Nucleus accumbens (tissue), 56 donors: ENCODE measurements around the gene RCN2.

Experiments used
- DNase-seq, 56 donors: peaks; one replicate each; lab custom pipeline; 2025; lab: John Stamatoyannopoulos, UW

Gene RCN2

DNA sequence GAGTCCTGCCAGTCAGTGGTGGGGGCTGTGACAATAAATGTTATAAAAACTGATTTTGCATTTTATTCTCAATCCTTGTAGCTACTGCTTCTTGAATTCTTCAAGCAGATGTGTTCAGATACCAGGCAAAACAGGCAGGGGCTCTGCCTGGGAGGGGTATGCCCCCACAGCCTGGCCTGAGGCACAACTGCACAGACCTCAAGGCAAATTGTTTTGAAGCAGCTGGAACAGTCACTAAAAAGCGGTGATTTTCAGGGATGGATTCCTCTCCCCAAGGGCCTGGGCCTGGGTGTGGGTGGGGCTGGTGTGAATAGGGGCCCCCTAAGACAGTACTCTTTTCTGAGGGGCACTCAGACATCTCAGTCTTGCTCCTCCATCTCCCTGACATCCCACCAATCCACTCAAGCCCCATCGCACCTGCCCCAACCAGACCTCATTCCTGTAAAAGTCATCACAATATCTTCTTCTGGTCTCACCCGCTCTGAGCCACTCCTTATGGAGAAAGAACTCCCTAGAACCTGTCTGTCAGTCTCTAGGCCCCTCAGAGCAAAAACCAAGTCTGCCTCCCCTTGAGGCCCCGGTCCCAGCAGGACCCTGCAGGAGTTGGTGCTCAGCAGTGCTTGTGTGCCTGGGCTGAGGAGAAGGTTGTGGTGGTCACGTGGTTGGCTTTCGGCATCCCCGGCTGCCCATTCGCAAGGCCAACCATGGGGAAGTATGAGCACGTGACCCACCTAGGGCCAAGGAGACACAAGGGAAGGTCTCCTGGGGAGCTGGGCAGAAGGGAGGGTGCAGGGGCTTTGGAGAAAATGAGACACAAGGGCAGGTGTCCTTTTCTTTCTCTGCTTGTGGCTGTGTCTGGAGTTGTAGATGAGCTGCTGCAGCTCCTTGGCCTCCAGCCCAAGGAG, 60.4 kb downstream of the RCN2 start:
- peak in 4 of 56 donors; percentile 13 to 19 (median 16) for DNase-seq

DNA sequence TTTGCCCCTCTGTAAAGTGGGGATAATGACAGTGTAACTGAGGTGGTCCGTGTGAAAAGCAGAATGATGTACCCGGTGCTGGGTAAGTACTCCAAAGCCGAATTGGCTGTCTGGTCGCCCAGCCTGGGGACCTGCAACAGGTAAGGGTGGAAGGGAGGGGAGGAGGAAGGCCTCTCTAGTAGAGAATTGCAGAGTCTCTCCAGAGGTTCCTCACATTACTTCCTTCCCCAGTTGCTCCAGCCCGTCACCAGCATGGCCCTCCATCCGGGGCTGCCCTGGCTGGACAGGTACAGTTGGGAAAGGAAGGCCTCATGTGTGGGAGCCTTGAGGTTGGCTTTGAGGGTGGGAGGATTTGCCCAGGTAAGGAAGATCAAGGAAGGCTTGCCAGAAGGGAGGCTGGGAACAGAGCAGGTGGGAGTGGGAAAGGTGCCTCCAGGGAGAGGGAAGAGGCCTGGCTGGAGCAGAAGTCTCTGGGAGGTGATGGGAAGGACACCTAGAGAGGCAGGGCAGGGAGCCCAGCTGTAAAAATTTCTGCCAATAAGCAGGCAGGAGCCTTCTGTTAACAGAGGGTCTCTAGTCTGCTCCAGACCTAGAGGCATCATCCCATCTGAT, 61.7 kb downstream of the RCN2 start:
- no peak for DNase-seq

DNA sequence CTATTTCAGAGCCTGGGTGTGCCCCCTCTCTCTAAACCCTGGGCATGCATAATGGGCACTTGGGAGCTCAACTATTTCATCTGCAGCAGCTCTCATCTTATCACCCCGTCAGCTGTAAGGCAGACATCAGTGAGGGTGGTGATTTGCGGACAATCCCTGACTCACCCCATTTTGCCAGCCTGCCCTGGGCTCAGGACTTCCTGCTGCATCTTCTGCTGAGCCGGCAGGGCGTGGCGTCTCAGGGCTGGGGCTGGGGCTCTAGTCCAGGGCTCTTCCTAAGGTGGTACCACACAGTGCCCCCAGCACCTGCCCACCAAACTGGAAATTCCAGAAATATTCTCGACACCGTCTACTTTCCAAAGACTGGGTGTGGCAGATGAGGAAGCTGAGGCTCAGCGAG, 62.5 kb downstream of the RCN2 start:
- DNase-seq: no peak

DNA sequence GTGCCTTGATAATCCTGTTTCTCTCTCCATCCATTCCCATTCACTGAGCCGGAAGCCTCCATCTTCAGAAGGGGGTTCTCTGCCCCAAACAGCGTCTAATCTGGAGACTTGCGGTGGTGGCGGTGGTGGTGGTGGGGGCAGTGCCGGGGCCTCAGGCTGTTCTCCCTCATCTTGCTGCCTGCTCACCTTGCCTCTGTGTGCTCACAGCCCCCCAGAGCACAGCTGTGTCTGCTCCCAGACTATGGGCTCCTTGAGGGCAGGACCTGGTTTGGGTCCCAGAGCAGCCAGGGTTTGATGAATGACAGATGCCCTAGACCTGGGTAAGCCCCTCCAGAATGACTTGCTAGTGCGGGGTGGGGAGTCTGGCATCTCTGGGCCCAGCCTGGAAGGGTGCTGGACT, 62.9 kb downstream of the RCN2 start:
- DNase-seq: no peak

DNA sequence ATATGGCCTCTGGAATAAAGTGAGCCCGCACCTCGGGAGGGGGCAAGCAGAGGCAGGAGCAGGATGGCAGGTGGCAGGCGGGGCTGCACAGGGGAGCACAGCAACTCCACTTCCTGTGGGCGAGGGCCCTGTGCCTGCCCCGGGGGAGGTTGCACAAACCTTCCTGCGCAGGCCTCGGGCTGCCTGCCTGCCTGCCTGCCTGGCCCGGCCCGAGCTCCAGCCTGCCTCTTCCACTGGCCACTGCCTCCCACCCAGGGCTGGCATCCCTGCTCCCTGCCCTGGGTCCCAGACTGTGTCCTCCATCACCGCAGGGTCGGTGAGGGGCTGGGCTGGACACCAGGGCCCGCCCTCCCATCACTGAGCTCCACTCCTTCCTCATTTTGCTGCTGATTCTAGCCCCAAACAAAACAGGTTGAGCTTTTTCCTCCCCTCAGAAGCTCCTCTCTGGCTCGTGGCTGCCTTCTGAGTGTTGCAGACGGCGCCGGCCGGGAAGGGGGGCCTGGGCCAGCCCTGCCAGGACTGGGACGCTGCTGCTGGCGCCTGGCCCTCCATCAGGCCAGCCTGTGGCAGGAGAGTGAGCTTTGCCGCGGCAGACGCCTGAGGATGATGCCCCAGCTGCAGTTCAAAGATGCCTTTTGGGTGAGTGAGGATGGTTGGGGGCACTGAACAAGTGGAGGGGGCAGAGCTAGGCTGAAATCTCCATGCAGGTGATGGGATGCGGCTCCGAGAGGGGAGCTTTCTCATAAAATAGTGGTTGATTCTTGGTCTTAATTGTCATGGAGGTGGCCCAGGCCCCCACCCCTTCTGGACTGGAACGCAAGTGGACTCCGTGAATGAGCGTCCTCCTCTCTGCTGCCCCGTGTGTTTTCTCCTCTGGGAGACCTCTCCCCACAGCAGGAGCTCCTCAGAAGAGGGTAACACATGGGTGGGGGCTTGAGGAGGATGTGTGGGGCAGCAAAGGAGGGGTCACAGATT, 63.7 kb downstream of the RCN2 start, which contains the start of gene PSTPIP1:
PSTPIP1 (plus strand) TSS at position 156 of the 975 bp plus-strand sequence; CDS start at position 604, 448 bp downstream.
- peak in 40 of 56 donors; percentile 19 to 78 (median 46) for DNase-seq

DNA sequence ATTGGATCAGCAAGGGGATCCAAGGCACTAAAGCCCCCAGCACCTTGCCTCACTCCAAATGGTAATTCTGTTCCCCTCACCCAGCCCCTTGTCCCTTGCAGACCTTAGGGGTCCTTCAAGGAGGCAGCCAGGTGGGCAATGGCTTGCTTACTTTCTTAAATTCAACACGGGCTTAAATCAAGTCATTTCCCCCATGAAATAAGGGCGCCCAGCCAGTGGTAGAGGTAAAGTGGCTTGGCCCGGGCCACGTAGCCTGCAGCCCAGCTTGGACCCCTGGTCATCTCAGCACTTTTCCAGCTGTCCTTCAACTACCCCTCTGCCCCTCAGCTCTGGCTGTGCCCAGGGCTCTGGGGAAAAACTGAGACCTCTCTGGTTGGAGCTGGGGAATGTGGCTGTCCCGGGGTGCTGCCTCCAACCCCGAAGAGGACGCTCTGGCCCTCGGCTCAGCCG, 64.6 kb downstream of the RCN2 start:
- no peak for DNase-seq

DNA sequence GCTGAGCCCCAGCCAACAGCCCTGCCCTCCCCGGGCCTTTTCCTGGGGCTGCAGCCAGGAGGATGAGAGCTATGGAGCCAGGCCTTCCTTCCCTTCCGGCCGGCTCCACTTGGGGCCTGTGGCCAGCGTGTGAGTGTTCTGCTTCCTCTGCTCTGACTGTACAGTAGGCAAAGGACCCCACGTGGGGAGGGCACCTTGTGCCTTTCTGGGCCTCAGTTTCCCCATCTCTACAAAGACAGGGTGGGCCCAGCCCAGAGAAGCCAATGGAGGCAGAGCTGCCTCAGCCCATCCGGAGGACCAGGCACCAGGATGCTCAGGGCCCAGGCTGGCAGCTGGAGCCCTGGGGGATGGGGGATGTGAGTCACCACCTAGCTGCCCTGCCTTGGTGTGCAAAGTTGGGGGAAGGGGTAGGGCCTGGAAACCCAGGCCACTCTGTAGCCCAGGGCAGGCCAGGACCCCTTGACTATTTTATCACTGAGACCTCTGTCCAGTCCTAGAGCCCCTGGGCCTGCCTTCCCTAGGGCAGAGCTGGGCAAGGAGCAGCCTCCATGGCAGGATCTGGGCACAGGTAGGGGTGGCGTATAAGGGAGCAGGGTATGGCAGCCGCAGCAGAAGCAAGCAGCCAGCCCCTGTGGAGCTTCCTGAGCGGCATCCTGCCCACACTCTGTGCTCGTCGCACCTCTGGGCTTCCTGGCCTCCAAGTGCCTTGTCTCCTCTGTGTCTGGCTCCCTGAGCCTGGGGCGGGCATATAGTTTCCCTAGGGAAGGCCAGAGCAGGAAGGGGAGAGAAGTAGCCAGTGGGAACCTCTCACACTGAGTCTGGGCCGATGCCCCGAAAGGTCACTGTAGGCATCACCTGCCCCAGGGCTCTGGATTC, 65.2 kb downstream of the RCN2 start:
- peak in 8 of 56 donors; percentile 9 to 53 (median 29) for DNase-seq

DNA sequence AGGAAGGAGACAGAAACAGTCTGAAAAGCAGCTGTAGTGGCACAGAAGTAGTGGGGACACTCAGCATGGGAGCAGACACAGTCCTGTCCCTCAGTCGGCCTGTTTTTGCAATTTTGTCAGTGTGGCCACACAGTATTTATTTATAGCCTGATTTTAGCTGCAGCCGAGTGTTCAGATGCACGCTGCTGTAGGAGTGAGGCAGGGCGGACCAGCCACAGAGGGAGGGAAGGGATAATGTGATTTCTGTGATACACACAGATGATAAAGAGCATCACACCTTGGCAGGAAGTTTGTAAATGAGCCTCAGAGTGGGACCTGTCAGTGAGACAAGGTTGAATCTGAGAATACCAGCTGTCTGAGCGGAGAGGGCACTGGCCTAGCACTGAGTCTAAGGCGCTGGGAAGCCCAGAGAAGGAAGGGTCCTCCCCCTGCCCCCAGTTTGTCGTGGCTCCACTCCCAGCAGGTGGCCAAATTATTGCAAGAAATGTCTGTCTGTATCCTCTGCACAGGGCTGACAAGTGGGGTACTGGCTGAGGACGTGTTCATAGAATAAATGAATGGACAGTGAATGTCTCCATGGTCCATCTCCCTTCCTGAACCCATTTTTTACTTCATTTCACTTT, 67.2 kb downstream of the RCN2 start:
- DNase-seq: no peak

DNA sequence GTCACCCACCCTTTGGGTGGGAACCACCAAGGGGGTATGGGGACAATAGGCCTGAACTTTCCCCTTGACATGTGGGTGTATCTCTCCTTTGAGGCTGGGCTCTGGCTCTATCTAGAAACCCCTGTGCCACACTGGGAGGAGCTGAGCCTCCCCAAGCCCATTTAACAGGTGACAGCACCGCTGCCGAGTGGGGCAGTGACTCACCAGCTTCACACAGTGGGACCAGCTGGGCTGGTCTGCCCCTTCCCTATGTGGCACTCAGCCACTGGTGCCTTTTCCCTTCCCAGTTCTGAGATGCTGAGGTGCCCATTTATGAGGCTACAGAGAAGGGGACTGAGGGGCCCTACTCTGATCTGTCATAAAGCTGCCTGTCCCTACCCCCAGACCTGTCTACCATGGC, 68.4 kb downstream of the RCN2 start:
- DNase-seq: no peak

DNA sequence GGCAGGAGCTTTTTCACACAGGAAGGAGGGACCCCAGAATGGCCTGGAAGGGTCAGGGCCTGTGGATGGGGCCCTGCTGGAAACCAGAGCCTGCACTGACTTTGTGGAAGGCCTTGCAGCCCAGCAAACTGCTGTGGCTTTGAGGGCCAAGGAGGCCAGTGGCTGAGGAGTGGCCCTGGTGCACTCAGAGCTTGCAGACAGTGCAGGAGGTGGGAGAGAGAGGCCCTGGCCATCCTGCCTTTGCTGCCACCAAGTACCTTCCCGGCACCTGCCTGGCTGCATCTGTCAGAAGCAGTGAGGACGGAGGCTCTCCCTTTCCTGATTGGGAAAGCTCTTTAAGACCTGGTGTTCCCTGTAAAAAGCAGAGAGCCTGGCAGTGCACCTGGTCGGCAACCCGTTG, 69.8 kb downstream of the RCN2 start:
- DNase-seq: no peak

DNA sequence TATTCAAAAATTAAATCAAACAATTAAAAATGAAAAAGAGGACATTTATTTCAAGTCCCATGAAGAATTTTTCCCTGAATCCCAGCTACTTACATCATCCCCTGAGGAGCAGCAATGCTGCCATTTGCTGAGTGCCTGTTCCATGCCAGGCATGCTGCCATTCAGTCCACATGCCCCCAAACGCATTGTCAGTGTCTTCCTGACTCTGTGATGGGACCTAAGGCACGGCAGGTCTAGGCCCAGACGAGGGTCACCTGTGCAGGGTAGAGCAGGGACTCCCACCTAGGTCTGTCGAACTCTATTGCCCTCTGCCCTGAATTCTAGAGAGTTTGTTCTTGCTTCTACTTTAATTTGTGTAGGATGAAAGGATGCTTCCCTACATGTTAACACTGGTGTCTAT, 70.4 kb downstream of the RCN2 start:
- DNase-seq: no peak

DNA sequence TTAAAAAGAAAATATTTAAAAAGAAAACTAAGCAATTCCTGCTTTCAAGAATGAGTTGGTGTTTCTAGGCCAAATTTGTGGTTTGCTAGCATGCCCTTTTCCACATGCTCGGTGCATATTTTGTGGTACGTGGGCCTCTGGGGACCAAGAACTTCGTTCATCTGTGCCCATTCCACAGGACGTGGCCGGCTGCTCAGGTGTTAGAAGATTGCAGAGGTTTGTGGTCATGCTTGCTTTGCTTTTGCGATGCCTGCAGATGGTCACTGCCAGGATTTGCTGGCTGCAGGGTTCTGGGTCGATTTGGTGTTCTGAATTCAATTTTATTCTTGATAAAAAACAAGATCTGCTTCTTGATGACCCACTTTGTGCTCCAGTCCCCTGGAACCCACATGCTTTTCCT, 70.9 kb downstream of the RCN2 start:
- no peak for DNase-seq

DNA sequence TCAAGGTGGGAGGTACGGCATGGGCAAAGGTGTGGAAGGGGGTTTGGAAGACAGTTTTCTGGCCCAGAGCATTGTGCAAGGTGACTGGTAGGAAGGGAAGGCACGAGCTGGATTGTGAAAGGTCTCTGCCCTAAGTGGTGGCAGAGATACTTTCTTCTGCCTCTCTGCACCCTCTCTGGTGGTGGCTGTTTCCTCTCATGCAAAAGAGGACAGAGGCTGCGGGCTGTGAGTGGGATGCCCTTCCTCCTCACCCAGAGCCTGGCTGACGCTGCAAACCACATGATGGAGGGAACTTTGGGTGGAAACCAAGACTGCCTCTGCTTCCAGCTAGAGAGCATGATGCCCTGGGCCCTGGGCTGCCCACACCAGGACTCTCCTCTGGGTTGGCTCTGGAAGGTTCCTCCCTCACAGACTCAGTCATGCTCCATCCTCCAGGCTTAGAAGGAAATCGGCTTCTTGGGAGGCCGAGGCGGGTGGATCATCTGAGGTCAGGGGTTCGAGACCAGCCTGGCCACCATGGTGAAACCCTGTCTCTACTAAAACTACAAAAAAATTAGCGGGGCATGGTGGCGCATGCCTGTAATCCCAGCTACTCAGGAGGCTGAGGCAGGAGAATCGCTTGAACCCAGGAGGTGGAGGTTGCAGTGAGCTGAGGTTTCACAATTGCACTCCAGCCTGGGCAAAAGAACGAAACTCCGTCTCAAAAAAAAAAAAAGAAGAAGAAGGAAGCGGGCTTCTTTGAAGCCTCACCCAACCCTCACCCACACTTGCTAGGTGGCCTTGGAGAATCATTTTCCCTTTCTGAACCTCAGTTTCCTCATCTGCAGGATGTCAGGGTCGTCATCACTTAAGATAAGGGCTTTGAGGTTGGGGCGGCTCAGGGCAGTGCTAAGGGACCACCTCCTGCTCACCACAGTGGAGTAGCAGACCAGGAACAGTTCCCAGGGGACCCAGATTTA, 71.7 kb downstream of the RCN2 start:
- DNase-seq: peak in 11 of 56 donors; percentile 17 to 54 (median 24)
